ENCODE data around the gene SMYD5.

SMYD5 gene

GRCh38 chr2:73255007-73255644 is 41.1 kb downstream of the SMYD5 start:
- H3K9me3 ChIP-seq (ENCODE audit: control insufficient read depth, low read length): no peaks in the 10 kb centered on the region
- no peak overlapping the region for H3K4me3 ChIP-seq (ENCODE audit: extremely low read depth, insufficient read depth, low read length, poor library complexity, severe bottlenecking)
- no peak overlapping the region for H3K27ac ChIP-seq (ENCODE audit: low read depth, low read length, severe bottlenecking)
- no peaks in the 10 kb centered on the region for H3K4me1 ChIP-seq (ENCODE audit: control insufficient read depth, insufficient read depth, low read length, poor library complexity, severe bottlenecking)
- WGBS, 2 experiments (ENCODE audit: insufficient coverage in 2 of 2): 83 to 90% methylated on average over 2 of the region's 4 CpGs
- H3K36me3 ChIP-seq (ENCODE audit: control insufficient read depth, insufficient read depth, low read length): peaks cover 51% of the 10 kb centered on the region

DNA sequence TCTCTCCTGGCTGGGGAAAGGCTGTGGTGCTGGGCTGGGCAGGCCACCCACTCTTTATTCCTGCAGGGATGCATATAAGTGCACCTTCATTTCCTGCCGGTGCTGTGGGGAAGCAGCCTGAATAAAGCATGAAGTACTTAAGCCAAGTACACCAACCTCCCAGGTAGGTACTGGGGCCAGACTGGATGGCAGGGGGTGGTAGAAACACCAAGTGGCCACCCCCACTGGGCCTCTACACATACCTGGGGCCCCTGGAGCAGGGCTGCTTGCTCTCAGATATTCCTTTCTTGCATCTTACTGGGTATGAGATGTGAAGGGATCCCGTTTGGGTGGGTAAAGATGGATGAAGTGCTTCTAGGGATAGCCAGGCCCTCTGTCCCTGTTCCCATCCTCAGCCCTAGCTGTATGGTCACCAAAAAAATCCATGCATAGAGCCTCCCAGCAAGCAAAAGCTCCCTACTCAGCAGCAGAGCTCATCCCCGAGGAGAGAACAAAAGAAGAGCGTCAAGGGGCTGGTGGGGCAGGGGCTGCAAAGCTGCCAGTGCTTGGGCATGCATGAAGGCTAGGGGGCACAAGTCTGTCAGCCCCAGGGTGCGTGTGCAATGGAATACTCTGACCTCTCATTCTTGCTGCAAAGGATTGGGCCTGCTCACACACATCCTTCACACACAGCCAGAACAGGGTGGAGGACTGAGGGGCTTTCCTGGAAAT is 42.0 kb downstream of the SMYD5 start:
- H3K27ac ChIP-seq (ENCODE audit: low read depth, low read length, severe bottlenecking): no peak overlapping the region
- H3K9me3 ChIP-seq (ENCODE audit: control insufficient read depth, low read length): no peaks in the 10 kb centered on the region
- WGBS, 2 experiments (ENCODE audit: insufficient coverage in 2 of 2): 71 to 72% methylated on average over 1 to 2 of the region's 5 CpGs
- H3K4me1 ChIP-seq (ENCODE audit: control insufficient read depth, insufficient read depth, low read length, poor library complexity, severe bottlenecking): no peaks in the 10 kb centered on the region
- no peak overlapping the region for H3K4me3 ChIP-seq (ENCODE audit: extremely low read depth, insufficient read depth, low read length, poor library complexity, severe bottlenecking)
- H3K36me3 ChIP-seq (ENCODE audit: control insufficient read depth, insufficient read depth, low read length): peaks cover 42% of the 10 kb centered on the region

DNA sequence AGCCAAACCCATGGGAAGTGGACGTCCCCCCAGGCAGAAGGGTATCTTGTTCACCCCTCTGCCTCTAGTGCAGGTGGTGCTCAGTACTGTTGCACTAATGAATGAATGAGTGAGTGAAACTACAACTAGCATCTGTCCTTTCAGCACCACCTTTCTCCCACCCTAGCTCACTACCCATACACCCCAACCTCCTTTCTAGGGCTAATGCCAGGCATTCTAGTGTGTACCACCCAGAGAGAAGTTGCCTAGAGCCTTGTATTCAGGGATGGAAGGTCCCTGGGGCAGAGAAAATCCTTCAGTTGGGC is 42.5 kb downstream of the SMYD5 start:
- no peak overlapping the region for H3K27ac ChIP-seq (ENCODE audit: low read depth, low read length, severe bottlenecking)
- no peaks in the 10 kb centered on the region for H3K4me1 ChIP-seq (ENCODE audit: control insufficient read depth, insufficient read depth, low read length, poor library complexity, severe bottlenecking)
- WGBS, 2 experiments (ENCODE audit: insufficient coverage in 2 of 2): 100% methylated on average over 1 of the region's 1 CpG; no CpG with 5 or more reads in 1 of the 2 experiments
- no peaks in the 10 kb centered on the region for H3K9me3 ChIP-seq (ENCODE audit: control insufficient read depth, low read length)
- H3K36me3 ChIP-seq (ENCODE audit: control insufficient read depth, insufficient read depth, low read length): peaks cover 38% of the 10 kb centered on the region
- H3K4me3 ChIP-seq (ENCODE audit: extremely low read depth, insufficient read depth, low read length, poor library complexity, severe bottlenecking): no peak overlapping the region

GRCh38 chr2:73257021-73257420 is 43.0 kb downstream of the SMYD5 start:
- no peak overlapping the region for H3K27ac ChIP-seq (ENCODE audit: low read depth, low read length, severe bottlenecking)
- H3K4me3 ChIP-seq (ENCODE audit: extremely low read depth, insufficient read depth, low read length, poor library complexity, severe bottlenecking): no peak overlapping the region
- H3K36me3 ChIP-seq (ENCODE audit: control insufficient read depth, insufficient read depth, low read length): peaks cover 33% of the 10 kb centered on the region
- H3K4me1 ChIP-seq (ENCODE audit: control insufficient read depth, insufficient read depth, low read length, poor library complexity, severe bottlenecking): no peaks in the 10 kb centered on the region
- H3K9me3 ChIP-seq (ENCODE audit: control insufficient read depth, low read length): no peaks in the 10 kb centered on the region
- 88 to 90% methylated on average over 2 of the region's 2 CpGs for WGBS, 2 experiments (ENCODE audit: insufficient coverage in 2 of 2)

DNA sequence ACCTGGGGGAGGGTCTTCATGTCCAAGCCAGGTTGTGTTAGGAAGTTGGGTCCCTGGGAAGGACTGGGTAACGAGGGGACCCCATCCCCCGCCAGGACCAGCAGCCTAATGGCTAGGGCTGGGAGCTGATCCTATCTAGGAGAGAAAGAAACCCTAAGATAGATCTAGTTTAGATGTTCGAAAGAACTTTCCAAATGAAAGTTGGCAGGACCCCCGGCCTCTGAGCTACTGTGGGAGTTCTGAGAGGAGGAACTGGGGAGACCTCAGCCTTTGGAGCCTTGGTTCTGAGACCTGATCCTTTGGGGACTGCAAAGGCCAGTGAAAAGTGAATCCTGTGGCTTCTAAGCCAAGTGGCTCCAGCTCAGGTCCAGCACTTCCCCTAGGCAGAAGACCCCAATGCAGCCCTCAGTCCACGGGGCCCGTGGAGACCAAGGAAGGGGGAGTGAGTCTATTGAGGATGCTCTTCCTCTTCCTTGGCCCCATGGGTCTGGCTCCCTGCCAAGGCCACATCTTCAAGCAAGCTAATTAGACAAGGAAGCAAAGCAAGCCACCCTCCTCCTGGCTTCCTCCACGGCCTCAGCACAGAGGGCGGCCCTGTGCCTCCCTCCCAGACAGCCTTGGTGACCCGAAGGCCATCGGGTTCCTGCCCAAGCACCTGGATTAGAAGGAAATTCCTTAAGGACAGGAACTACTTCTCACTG is 43.5 kb downstream of the SMYD5 start:
- 87 to 97% methylated on average over 4 to 9 of the region's 10 CpGs for WGBS, 2 experiments (ENCODE audit: insufficient coverage in 2 of 2)
- peaks cover 28% of the 10 kb centered on the region for H3K36me3 ChIP-seq (ENCODE audit: control insufficient read depth, insufficient read depth, low read length)
- no peaks in the 10 kb centered on the region for H3K4me1 ChIP-seq (ENCODE audit: control insufficient read depth, insufficient read depth, low read length, poor library complexity, severe bottlenecking)
- no peak overlapping the region for H3K4me3 ChIP-seq (ENCODE audit: extremely low read depth, insufficient read depth, low read length, poor library complexity, severe bottlenecking)
- H3K27ac ChIP-seq (ENCODE audit: low read depth, low read length, severe bottlenecking): no peak overlapping the region
- no peaks in the 10 kb centered on the region for H3K9me3 ChIP-seq (ENCODE audit: control insufficient read depth, low read length)

- WGBS, 2 experiments (ENCODE audit: insufficient coverage in 2 of 2): 83 to 93% methylated on average over 4 to 6 of the region's 8 CpGs
- Histone ChIP-seq H3K4me3 (ENCODE audit: extremely low read depth, insufficient read depth, low read length, poor library complexity, severe bottlenecking) (no peak overlapping the region), H3K27ac (ENCODE audit: low read depth, low read length, severe bottlenecking) (no peak overlapping the region), H3K36me3 (ENCODE audit: control insufficient read depth, insufficient read depth, low read length) (peaks cover 20% of the 10 kb centered on the region), H3K9me3 (ENCODE audit: control insufficient read depth, low read length) (no peaks in the 10 kb centered on the region), H3K4me1 (ENCODE audit: control insufficient read depth, insufficient read depth, low read length, poor library complexity, severe bottlenecking) (no peaks in the 10 kb centered on the region)
These were observed 44.3 kb downstream of the SMYD5 start for GRCh38 chr2:73258186-73258912.

- H3K4me1 ChIP-seq (ENCODE audit: control insufficient read depth, insufficient read depth, low read length, poor library complexity, severe bottlenecking): no peaks in the 10 kb centered on the region
- no peak overlapping the region for H3K27ac ChIP-seq (ENCODE audit: low read depth, low read length, severe bottlenecking)
- H3K9me3 ChIP-seq (ENCODE audit: control insufficient read depth, low read length): no peaks in the 10 kb centered on the region
- H3K4me3 ChIP-seq (ENCODE audit: extremely low read depth, insufficient read depth, low read length, poor library complexity, severe bottlenecking): no peak overlapping the region
- peaks cover 15% of the 10 kb centered on the region for H3K36me3 ChIP-seq (ENCODE audit: control insufficient read depth, insufficient read depth, low read length)
- 93 to 96% methylated on average over 7 to 9 of the region's 9 CpGs for WGBS, 2 experiments (ENCODE audit: insufficient coverage in 2 of 2)
These were observed 44.8 kb downstream of the SMYD5 start for GRCh38 chr2:73258913-73259215.

- Histone ChIP-seq H3K9me3 (ENCODE audit: control insufficient read depth, low read length) (no peaks in the 10 kb centered on the region), H3K36me3 (ENCODE audit: control insufficient read depth, insufficient read depth, low read length) (peaks cover 11% of the 10 kb centered on the region), H3K4me1 (ENCODE audit: control insufficient read depth, insufficient read depth, low read length, poor library complexity, severe bottlenecking) (no peaks in the 10 kb centered on the region), H3K27ac (ENCODE audit: low read depth, low read length, severe bottlenecking) (no peak overlapping the region), H3K4me3 (ENCODE audit: extremely low read depth, insufficient read depth, low read length, poor library complexity, severe bottlenecking) (no peak overlapping the region)
- WGBS, 2 experiments (ENCODE audit: insufficient coverage in 2 of 2): 86 to 93% methylated on average over 5 to 6 of the region's 8 CpGs
These were observed 45.2 kb downstream of the SMYD5 start for GRCh38 chr2:73259276-73259675.

DNA sequence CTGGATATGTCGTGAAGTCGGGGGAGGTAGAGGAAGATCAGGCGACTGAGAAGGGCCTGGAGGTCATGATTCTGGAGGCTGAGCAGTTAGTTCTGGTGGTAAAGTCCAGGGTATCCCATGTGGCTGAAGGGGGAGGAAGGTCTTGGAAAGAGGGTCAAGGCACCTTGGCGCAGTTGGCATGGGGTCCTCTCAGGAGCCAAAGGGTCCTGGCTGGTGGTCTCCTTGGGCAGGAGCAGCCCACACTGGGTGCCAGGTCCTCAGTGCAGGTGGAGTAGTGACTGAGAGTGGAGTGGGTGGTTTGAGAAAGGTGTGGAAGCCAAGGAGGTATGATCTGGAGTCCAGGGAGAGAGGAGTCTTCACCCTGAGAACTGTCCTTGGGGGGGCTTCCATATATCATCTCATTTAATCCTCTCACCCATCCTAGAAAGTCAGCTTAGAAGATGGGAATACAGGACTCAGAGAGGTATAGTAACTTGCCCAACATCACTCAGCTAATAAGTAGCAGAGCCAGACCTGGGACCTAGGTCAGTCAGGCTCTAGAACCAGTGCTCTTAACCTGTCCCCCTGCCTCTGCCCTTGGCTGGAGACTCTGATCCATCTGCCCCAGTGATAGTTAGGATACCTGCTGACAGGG is 45.8 kb downstream of the SMYD5 start:
- WGBS, 2 experiments (ENCODE audit: insufficient coverage in 2 of 2): 91 to 94% methylated on average over 4 of the region's 4 CpGs
- H3K9me3 ChIP-seq (ENCODE audit: control insufficient read depth, low read length): no peaks in the 10 kb centered on the region
- H3K27ac ChIP-seq (ENCODE audit: low read depth, low read length, severe bottlenecking): no peak overlapping the region
- H3K36me3 ChIP-seq (ENCODE audit: control insufficient read depth, insufficient read depth, low read length): peaks cover 5% of the 10 kb centered on the region
- no peak overlapping the region for H3K4me3 ChIP-seq (ENCODE audit: extremely low read depth, insufficient read depth, low read length, poor library complexity, severe bottlenecking)
- no peaks in the 10 kb centered on the region for H3K4me1 ChIP-seq (ENCODE audit: control insufficient read depth, insufficient read depth, low read length, poor library complexity, severe bottlenecking)

- 28 to 41% methylated on average over 10 to 14 of the region's 17 CpGs for WGBS, 2 experiments (ENCODE audit: insufficient coverage in 2 of 2)
- Histone ChIP-seq H3K4me3 (ENCODE audit: extremely low read depth, insufficient read depth, low read length, poor library complexity, severe bottlenecking) (no peak overlapping the region), H3K27ac (ENCODE audit: low read depth, low read length, severe bottlenecking) (no peak overlapping the region), H3K36me3 (ENCODE audit: control insufficient read depth, insufficient read depth, low read length) (peaks cover 4% of the 10 kb centered on the region), H3K4me1 (ENCODE audit: control insufficient read depth, insufficient read depth, low read length, poor library complexity, severe bottlenecking) (no peaks in the 10 kb centered on the region), H3K9me3 (ENCODE audit: control insufficient read depth, low read length) (no peaks in the 10 kb centered on the region)
These were observed 46.4 kb downstream of the SMYD5 start for GRCh38 chr2:73260338-73260984.

All from mesodermal cell (in vitro differentiated cells).